Suppressor macrophage (primary cell): ENCODE data around the gene ADAM19.
A peak's percentile ranks its signal among the peaks of the same experiment; 100 is the strongest.

Source experiments
- DNase-seq, 4 experiments: peaks; one replicate each; pipeline ENCODE4 v3.0.0-alpha.2; 2020 to 2022

The ADAM19 gene

DNA sequence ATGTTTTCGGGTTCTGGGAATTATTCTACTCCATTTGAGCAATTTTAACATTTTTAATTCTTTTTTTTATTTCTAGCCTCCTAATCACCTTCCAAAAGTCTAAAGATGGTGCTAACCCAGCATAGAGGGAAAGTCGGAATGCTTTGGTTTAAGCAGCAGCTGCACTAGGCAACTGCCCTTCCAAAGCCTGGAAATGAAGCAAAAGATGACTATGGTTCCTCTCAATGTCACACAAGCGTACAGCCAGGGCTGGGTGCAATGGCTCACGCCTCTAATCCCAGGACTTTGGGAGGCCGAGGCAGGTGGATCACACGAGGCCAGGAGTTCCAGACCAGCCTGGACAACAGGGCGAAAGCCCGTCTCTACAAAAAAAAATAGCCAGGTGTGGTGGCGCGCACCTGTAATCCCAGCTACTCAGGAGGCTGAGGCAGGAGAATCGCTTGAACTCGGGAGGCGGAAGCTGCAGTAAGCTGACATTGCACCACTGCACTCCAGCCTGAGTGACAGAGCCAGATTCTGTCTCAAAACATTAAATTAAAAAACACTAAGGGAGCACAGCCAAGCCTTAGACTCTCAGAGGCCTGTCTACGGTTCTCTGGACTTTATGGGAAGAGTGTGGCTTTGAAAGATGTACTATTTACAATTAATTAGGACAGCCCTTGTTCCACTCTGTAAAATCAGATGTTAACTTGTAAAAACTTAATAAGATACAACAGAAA lies 33.1 kb downstream of the ADAM19 start:
- no peak for DNase-seq

DNA sequence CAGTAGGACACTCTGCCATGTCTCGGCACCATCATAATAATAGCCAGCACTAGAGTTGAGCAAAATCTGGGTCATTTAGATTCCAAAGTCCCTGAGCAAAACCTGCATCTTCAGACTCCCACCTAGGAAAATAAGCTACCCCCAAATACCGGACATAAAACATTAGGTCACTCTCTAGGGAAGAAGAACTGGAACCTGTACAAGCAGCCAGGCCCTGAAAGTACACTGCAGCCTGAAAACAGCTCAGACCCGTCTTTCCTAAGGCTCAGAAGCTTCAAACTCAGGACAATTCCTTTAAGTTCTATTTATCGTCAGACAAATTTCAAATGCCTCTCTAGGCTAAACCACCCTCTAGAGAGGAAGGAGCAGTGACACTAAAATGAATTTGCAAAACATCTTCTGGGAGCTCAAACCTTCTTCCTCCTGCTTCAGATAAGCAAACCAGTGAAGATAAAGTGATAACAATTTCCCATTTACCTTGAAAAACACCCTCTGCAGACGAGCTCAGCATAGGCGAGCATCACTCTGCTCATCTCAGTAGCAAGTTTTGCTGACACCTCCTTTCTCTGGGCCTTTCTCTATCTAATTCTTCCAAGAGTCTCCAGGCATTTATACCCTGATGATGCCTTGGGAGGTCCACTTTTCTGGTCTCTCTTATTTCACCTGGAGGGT lies 34.0 kb downstream of the ADAM19 start:
- DNase-seq = no peak

DNA sequence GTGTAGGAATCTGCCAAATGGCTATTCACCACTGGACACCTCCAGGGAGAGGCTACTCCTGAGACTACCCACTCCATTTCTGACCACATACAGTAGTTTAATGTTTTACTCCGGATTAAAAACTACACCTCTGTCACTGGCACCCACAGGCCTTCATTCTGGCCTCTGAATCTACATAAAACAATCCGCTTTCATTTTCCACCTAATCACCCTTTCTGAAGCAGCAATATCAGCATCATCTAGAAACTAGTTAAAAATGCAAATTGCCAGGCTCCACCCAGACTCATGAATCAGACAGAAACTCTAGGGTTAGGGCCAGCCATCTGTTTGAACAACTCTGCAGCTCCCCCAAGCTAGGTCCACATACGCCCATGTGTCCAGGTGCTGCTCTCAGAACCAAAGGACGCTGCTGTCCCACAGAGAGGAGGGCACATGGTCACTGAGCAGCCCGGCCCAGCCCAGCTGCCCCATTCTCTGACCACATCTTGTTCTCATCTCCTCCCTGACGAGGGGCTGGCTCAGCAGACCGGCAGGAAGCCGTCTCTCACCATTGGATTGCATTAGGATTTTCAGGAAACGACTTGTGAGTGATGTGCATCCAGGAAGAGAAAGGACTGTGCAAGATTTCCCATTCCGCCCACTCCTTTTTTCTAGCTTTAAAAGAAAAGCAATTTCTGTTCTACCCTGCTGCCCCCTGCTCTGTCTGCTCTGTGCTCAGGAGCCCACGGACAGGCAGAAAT lies 34.7 kb downstream of the ADAM19 start:
- DNase-seq = peak; percentile 42 to 57 (median 42)

DNA sequence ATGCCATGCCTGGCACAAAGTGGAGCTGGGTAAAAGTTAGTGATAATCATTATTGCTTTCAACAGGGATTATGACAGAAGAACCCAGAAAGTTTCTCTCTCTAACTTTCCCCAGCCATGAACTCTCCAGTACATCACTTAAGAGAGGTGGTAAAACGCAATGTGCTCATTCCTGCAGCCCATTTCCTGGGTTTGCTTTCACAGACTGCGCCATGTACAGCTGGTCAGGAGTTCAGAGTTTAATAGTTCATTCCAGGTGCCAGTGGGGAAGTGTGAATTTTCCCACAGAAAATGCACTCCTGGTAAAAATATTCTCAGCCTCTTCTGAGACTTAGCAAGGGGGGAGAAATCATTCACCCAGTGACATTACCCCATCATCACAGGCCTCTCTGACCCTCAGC lies 35.5 kb downstream of the ADAM19 start:
- DNase-seq = no peak

DNA sequence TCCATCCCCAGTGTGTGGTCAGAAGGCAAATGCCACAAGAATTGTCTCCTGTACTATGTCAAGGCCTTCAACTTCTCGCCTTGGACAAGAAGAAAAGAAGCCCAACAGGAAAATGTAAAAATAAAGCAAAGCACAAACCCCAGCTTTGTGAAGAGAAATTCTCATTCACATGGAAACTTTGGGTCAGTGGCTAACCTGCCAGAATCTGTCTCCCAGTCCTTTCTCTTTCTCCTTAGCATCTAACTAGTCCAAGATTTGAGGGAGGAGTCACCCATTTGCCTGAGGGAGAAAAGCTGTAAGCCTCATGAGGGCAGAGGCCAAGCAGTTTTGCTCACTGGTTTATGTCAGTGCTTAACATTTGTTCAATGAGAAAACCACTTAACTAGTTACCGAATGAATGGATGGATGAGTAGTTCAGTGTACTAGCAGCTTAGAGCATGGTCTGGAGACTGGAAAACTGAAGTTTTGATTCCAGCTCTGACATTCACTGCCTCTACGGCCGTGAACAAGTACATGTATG lies 36.0 kb downstream of the ADAM19 start:
- DNase-seq = no peak

DNA sequence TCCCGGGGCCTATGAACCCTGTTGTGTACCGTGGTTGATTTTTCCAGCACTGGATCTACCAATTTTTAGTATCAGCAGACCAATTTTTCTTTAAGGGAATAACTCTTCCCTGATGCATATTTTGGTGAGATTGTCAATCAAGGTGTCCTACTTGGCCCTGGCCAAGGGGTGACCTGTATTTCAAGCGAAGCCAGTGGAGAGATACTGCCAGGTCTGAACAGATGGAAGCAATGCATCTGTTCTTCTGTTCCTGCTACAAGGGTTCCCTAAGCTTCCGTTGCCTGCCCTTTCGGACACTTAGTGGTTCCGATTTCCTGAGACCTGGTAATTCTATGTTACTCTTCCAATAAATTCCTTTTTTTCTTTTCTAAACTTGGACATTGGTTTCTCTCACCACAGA lies 37.3 kb downstream of the ADAM19 start:
- no peak for DNase-seq

DNA sequence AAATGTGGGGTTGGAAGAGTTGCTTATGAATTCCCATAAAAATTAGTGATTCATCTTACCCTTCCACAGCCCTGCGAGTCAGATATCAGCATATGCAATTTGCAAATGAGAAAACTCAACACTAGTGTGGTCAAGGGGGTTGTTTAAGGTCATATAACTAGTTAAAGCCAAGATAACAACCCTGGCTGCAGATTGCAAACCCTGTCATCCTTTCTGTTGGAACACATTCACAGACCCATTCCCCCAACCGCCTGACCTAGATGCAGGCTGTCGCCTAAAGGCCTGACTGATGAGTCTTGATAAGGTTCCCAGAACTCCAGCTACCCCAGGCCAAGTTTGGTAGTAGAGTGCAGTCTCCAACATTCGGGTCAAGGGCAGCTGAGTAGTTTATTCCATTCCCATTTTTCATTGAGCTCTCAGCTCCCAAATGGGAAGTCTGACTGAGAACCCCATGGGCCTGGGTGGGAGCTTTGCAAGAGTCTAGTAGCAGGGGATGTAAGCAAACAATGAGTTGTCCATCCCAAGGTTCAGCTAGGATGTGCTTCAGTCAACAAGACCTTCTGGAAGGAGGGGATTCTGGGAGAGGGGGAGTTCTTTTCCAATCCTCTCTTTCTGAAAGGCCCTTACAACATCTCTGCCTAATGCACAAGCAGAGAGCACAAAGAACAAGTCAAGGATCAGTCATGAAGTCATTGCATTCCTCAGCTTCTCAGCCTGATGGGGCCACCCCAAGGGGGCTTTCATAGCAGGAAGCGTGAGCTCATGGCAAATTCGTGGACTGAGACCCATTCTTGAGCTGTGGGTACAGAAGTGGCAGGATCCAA lies 40.3 kb downstream of the ADAM19 start:
- DNase-seq = no peak

DNA sequence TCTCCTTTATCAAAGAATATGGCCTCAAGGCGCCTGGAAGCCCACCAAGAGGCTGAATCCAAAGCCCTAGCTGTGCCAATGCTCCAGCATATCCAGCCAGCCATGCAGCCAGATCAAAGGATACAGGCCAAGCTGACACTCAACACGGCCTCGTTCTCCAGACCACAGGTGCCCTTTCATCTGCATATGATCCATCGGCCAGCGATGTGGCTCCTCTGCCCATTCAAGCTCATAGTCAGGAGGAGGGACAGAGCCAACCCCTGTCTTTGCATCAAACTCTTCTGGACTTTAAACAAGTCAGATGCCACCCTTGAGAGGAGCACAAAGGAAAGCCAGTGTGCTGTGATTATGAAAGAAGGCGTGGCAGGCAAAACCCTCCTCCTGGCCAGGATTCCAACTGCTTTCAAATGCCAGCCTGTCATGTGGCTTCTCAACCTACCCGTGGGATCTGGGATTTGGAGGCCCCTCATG lies 42.5 kb downstream of the ADAM19 start:
- no peak for DNase-seq

DNA sequence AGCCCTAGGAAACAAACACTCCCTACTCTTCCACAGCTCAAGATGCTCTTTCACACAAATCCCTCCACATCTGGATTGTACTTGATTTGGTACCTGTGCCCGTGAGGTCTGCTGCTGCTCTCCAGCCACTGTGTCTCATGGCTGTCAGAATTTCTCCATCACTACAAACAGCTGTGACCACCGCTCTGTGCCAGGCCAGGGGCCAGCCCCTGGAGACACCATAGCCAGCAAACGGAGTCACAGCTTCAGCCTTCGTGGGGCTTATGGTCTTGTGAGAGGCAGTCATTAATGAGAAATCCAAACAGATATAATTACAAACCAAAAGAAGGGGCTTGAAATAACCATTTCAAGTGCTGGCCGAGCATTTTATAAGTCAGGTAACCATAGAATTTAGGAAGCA lies 43.6 kb downstream of the ADAM19 start:
- no peak for DNase-seq

DNA sequence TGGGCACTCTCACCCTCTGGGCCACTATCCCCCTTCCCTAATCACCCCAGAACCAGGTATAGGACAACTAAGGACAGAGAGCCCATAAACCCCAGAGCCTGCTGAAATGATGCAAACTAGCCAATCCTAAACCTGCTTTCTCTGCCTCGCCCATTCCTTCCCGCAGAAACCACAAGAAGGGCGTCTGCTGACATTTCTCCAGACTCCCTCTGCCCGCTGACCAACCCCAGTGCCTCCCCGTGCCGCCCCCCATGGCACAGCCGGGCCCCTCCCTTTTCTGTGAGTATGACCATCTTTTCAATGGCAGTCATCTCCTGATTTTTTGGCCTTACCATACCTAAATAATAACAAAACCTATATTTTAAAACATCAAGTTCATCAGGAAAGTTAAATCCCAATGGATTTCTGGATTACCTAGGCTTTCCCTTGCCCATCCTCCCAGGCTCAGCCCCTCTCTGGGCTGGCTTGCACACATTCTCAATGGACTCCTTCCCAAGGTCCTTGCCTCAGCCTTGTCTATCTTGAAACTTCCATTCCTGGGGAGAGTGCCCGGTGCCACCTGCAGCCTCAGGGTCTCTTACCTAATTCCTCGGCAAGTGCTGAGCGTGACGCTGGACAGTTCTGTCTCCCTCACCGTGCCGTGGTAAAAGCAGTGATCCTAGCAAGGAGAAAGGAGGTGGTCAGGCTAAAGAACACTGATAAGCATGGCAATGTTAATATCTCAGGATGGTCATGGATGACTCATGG lies 45.2 kb downstream of the ADAM19 start:
- no peak for DNase-seq

DNA sequence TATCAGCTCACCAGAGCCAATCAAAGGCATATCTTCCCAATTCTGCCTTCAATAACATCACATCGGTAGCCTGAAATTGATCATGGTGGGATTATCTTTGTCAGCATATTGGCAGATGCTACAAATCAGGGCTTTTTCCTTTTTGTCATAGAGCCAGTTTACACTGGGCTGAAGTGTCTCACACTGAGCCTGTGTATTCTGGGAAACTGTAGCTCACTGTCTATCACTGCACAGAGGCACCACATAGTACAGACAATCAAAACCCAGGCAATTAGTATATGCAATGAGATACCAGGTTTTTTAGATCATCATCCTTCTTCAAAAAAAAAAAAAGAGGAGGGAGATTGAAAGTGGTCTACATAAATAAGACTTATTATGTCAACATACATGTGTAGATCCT lies 46.6 kb downstream of the ADAM19 start:
- DNase-seq = no peak

DNA sequence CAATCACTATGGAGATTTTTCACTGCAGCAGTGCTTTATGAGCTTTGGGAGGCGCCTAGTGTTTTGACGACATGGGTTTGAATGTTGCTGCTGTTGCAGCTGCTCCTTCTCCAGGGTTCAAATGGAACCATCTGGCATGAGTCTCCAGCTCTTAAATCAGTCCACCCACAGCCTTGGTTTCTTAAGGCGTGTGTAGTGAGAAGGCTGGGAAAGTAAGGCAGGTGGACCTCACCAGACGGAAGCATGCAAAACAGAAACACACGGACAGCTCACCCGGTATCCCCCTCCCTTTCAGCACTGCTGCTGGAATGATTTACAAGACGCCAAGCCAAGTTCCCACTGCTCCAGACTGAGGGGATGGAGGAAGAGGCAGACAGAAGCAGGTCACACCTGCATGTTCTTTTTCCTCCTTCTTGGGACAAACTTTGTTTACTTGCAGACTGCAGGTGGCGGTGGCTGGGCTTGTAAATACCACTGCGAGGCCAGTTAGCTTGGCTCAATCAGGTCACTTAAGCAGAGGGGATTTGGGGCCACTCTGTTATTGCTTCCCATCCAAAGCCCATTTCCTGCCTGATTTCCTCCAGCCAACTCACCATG lies 47.4 kb downstream of the ADAM19 start:
- DNase-seq = no peak

DNA sequence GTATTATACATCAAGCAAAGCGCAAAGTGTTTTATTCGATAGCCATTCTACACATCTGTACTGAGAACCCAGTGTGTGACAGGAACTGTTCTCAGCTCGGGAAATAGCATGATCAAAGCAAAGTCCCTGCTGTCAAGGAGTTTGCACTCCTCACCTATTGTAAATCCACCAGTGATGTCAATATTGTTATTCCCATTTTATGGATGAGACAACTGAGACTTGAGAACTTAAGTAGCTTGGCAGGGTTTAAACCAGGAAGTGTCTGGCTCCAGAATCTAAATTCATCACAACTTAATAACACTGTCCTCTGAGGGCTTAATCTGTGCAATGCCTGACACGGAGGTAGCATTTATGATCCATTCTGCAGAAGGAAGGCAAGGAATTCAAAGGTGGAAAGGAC lies 50.7 kb downstream of the ADAM19 start:
- DNase-seq = no peak

DNA sequence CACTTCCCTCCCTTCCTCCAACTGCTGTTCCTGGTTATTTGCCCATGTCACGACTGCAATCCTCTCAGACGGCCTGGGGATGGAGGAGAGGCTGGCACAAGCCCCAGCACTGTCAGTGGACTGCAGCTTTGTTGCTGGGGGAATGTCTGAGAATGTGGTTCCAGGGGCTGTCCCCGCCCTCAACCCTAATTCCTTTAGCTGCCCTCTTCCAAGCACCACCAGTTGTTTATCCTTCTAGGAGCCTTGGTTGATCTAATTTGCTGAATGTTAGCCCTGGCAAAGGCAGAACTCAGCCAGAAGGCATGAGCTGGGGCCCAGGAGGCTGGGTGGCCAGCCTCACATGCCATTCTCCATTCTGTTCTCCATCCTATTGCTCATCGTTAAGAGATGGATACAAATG lies 51.6 kb downstream of the ADAM19 start:
- no peak for DNase-seq

DNA sequence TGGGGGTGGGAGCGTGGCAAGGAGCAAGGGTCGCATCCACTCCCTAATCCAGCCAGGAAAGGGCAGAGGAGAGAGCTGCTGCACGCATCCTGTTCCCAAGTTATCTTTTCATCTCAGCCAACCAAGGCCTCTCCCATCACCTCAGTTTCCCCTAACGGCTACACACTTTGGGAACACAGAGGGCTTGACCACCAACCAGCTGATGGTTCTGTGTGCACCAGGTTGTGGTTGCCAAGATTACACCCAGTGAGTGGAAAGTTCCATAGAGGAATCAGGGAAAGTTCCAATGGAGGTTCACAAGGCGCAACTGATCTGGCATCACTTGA lies 53.9 kb downstream of the ADAM19 start:
- DNase-seq = no peak

DNA sequence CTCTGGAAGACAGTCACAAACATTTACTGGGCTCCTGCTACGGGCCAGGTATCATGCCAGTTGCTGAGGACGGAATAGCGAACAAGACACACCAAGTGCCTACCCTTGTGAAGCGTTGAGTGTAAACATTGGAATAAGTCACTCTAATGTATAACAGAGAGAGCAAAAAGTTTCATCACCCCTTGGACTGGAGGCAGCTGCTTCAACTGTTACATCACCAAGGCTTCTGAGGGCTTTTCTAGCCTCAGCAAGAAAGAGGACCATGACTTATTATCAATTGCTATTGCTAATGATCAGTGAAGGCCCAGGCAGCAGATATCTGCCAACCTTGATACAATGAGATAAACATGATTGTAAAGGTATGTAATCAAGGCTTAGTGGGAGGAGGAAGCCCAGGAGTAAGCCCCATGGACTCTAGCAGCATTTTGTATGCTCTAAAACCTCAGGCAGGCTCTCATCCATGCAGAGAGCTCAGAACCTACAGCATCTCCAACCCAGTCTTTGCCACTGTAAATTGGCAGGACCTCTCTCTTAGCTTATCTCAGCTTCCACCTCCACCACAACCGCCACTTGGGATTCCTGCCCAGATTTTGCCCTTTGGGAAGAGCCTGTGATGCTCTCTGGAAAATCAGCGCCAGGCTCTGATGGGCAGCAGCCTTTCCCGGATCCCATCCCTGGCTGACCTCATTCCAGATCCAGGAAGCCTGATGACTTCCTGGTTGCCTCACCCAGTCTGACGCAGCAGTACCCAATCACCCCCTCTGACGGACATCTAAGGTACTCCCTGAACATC lies 54.5 kb downstream of the ADAM19 start:
- DNase-seq = peak in 1 of 4 experiments; percentile 26

DNA sequence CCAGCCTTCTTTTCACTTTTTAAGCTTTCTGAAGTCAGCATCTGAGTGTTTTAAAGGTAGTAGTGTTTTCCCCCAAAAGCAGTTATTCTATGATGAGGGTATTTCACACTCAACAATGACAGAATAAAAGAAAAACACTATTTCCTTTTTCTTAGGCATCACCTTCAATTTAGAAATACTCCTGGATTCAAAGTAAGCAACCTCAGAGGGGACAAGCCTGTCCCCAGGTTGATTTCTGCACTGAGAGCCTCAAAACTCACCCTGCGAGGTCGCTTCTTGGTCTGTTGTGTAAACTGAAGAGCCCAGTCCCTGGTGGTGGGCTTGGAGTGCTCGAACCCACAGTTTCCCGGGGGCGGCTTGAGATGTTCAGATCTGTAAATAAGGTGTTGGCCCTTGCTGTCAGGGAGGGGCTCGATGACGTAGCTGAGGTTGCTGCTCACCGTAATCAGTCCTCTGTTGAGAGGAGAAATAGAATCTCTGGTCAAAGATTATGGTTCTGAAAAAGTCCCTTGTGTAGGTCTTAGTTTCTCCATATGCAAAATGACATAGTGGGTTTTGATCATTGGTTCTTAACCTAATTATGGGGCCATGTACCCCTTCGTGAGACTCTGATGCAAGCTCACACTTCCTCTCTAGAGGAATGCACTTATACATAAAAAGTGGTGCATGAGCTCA lies 55.9 kb downstream of the ADAM19 start:
- DNase-seq = no peak

DNA sequence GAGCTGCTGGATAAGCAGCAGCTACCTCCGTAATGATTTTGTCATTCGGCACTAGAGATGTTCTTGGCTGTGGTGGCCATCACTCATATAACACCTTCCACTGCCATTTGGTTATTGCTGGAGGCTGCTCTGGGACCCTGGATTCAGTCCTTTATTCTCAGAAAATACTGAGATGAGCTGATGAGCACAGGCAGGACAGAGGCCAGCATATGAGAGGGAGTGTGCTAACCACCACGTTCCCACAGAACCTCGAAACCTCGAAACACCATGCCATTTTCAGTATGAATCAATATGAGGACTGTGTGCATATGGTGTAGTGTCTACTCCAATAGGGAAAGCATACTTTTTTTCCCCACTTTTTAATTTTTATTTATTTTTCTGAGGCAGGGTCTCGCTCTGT lies 56.6 kb downstream of the ADAM19 start:
- no peak for DNase-seq

DNA sequence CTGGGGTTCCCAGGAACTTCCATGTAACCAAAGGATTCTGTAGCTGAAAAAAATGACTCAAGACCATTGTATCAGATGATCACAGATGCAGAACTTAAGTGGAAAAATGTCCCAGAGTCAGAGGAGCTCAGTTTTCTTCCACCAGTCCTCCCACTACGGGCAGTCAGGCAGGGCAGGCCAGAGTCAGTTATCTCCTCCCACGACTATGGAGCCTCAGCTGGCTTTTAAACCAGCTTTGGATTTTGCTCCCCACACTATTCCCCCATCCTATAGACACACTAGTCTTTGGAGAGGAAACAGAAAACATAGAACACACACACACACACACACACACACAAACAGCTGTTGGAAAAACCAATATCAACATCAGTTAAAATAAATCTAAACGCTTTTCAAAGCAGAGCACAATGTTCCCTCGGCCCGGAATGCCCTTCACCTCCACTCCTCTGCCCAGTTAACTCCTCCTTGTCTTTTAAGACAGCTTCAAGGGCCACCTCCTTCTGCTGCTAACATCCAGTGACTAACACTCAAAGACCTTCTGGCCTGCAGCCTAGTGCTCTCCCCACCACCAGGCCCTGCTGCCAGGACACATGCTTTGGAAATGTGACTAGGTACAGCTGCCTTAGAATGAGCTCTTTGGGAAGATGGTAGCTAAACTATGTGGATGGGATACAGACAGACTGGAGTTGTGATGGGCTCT lies 58.8 kb downstream of the ADAM19 start:
- DNase-seq = peak in 3 of 4 experiments; percentile 18 to 24 (median 20)
